ENCODE measurements around the gene EP400. TPM values are rescaled to one million over a fixed set of nuclear protein-coding genes. Genes with fewer than 3 reads are reported as not detected.

Gene EP400
- total RNA-seq, 4 donors from 2014 or later: 20.5 to 33.7 (median 23.4) TPM

DNA sequence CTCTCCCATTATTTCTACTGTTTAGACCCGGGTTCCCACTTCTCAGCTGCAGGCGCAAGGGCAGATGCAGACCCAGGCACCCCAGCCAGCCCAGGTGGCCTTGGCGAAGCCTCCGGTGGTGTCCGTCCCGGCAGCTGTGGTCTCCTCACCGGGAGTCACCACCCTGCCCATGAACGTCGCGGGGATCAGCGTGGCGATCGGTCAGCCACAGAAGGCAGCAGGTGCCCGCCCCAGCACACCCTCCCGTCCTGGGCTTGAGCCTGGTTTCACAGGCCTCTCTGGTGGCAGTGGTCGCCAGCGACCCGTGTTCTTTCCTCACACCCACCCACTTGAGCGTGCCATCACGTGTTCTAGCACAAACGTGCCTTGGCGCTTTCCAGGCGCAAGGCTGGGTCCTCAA lies 117.0 kb downstream of the EP400 start:
- no peak for TF ChIP-seq CTCF (IDR thresholded peaks at IDR 0.05; ENCODE audit: low read depth)

DNA sequence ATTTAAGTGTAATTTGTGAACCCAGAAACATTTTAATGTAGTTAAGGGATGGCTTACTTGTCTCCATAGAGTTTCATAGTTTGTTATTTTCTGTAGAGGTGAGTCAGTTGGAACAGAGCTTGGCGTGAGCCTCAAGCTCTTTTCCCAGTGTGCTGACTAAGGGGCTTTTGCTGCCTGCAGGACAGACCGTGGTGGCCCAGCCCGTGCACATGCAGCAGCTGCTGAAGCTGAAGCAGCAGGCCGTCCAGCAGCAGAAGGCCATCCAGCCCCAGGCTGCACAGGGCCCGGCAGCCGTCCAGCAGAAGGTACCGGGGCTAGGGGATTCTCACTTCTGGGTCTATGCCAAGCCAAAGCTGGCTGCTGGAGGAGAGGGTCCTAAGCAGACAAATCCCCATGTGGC lies 117.4 kb downstream of the EP400 start:
- TF ChIP-seq CTCF (IDR thresholded peaks at IDR 0.05; ENCODE audit: low read depth): no peak

DNA sequence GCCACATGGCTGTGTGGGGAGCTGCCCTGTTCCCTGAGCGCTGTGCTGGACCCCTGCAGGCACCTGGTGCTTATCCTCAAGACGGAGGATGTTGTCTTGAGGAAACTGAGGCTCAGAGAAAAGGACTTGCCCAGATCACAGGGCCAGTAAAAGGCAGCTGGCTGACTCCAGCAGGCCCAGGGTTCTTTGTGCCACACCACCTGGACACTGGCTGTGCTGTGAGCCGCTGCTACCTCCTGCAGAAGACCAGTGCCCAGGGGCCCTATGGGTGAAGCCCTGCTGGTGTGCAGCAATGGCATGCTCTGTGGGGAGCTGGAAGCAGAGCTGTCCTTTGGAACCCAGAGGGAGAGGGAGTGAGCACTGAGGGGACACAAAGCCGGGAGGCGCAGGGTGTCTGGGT lies 118.5 kb downstream of the EP400 start:
- no peak for TF ChIP-seq CTCF (IDR thresholded peaks at IDR 0.05; ENCODE audit: low read depth)

- TF ChIP-seq CTCF (IDR thresholded peaks at IDR 0.05; ENCODE audit: low read depth): no peak
Observed at GRCh38 chr12:132069336-132069985, 119.7 kb downstream of the EP400 start.

DNA sequence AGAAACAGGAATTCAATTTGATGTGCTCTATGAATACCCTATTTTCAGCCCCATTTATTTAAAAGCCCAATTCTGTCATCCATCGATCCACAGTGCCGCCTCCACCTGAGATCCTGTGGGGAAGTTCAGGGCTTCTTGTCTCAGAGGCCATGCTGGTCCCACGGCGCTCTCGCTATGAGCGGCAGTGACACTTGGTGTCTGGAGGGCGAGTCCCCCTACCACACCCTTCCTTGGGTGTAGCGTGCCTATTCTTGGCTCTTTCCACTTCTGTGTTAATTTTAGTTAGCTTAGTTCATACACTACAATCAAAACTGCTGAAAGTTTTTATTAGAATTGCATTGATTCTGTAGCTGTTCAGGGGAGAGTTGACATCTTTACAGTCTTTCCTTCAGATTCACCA lies 120.6 kb downstream of the EP400 start:
- no peak for TF ChIP-seq CTCF (IDR thresholded peaks at IDR 0.05; ENCODE audit: low read depth)

DNA sequence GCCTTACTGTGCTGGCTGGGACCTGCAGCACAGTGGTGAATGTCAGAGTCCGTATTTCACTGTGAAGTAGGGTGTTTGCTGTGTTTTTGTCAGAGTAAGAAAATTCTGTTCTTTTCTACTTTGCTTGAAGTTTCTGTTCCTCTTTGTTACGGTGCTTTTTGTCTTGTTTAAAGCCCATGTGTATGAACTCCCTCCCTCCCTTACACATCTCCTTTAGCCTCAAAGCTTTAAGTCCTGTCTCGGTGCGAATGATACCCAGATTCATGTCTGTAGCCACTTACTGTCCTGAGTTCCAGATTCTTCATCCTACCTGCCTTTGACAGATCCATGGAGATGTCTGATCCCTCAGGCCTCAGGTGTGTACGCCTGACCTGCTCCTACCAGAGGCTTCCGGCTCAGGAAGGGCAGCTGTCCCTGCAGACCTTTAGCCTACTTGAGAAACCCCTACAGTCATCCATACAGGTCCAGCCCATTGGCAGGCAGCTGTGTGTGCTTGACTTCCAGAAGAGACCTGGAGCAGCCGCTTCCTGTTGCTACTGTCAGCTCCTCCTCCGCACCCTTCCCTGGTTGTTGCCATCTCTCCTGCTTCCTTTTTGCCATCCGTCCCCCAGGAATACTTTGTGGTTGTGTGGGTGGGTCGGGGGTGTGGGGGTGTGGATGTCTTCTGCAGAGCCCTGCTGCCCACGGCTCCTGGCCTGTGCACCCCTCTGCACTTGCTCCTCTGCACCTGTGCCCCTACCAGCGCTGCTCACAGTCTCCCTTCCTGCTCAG lies 121.5 kb downstream of the EP400 start:
- TF ChIP-seq CTCF (IDR thresholded peaks at IDR 0.05; ENCODE audit: low read depth): no peak

DNA sequence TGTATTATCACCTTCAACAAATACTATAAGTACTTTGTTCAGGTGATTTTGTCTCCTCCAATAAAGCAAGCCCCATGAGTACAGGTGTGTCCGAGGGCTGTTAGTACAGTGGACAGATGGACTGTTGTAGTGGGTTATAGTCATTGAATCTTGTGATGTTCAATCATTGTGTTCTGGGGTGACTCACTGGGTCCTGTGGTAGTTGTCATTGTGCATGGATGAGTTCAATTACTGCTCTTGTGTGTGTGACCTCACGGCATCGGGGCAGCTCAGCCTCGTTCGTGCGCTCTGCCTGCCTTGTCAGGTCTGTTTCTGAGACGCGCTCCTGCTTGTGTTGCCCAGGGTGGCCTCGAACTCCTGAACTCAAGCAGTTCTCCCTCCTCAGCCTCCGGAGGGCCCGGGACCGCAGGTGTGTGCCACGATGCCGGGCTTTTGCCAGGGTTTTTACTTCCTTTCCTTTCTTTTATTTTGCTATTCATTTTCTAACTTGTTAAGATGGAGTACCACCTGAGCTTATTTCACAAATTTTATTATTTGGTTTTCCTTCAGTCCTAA lies 122.2 kb downstream of the EP400 start:
- no peak for TF ChIP-seq CTCF (IDR thresholded peaks at IDR 0.05; ENCODE audit: low read depth)
